HG03095 (cell line): ENCODE data around the gene CBX2.
A peak's percentile ranks its signal among the peaks of the same experiment; 100 is the strongest.

Experiments used
- ATAC-seq: cut with Tn5 transposase; IDR thresholded peaks from one replicate; pipeline ENCODE4 v1.9.1; 2021; ENCODE audit warnings: moderate library complexity; ENCODE audit not compliant: unreplicated experiment

Gene CBX2

GRCh38 chr17:79786930-79787643 lies 9.1 kb downstream of the CBX2 start:
- no peak for ATAC-seq

GRCh38 chr17:79788455-79788854 lies 10.5 kb downstream of the CBX2 start:
- no peak for ATAC-seq

- no peak for ATAC-seq
Measured at GRCh38 chr17:79788989-79789942, 11.3 kb downstream of the CBX2 start.

GRCh38 chr17:79789943-79790804 lies 12.2 kb downstream of the CBX2 start:
- no peak for ATAC-seq

GRCh38 chr17:79790805-79791734 lies 13.1 kb downstream of the CBX2 start:
- no peak for ATAC-seq

GRCh38 chr17:79791735-79792161 lies 13.8 kb downstream of the CBX2 start:
- ATAC-seq, result no peak

- ATAC-seq, result no peak
Measured at GRCh38 chr17:79792341-79792871, 14.5 kb downstream of the CBX2 start.

GRCh38 chr17:79792984-79793923 lies 15.3 kb downstream of the CBX2 start:
- no peak for ATAC-seq

- ATAC-seq, result no peak
Measured at GRCh38 chr17:79793924-79794304, 16.0 kb downstream of the CBX2 start.

- no peak for ATAC-seq
Measured at GRCh38 chr17:79794659-79795511, 16.9 kb downstream of the CBX2 start.

- no peak for ATAC-seq
Measured at GRCh38 chr17:79795795-79796443, 18.0 kb downstream of the CBX2 start.

GRCh38 chr17:79796444-79796762 lies 18.5 kb downstream of the CBX2 start:
- ATAC-seq, result no peak

GRCh38 chr17:79796763-79797491 lies 19.0 kb downstream of the CBX2 start, which contains the start of gene CBX8:
CBX8 (minus strand) TSS chr17:79797077; CDS start chr17:79796998, 79 bp downstream.
- peak; percentile 86 for ATAC-seq

GRCh38 chr17:79797492-79798298 lies 19.7 kb downstream of the CBX2 start:
- peak; percentile 5 for ATAC-seq

- ATAC-seq, result no peak
Measured at GRCh38 chr17:79798299-79799173, 20.6 kb downstream of the CBX2 start.
